ENCODE results near the gene CEACAM21. TPM values are rescaled to one million over a fixed set of nuclear protein-coding genes. Genes with fewer than 3 reads are reported as not detected.
A peak's percentile ranks its signal among the peaks of the same experiment; 100 is the strongest.

CEACAM21 gene
- total RNA-seq, 6 donors from 2014 or later: 2.3 to 22.4 (median 16.3) TPM

DNA sequence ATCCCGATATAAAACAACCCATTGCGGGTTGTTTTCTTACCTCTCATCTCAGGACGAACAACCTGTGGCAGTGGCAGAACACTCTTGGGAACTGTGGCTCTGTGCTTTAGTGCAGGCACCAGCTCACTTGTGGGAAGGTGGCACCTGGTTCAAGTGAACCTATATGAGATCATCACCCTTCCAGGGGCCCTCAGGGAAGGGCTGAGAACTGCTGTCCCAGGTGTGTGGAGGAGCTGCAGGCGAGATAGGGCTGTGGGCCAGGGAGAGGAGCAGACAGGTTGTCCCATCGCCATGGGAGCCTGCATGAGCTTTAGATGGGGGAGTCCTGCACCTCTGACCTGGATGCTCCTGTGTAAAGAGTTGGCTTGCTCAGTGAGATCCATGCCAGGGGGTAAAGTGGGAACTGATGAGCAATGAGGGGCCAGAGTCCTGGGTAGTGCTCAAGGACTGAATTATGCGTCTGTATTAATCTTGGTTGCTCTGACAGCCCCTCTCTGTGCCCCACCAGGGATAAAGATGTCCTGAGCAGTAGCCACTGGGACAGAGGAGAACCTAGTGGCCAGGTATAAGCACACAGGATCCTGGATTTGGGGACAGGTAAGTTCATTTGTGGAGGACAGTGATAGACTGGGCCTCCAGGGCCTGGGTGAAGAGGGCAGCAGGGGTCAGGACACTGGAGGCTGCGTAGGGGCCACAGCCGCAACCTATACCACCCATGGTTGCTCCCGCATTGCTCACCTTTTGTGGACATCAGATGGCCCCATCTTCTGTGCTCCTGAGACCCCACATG lies 42.2 kb downstream of the CEACAM21 start:
- WGBS, 2 donors: 86 to 87% methylated on average over 8 to 9 of the region's 9 CpGs
- ATAC-seq (ENCODE audit: low FRiP score in 2 of 2): no peak
- no peak for TF ChIP-seq POLR2AphosphoS5 (IDR thresholded peaks at IDR 0.05)
- TF ChIP-seq EP300 (IDR thresholded peaks at IDR 0.05): no peak
- TF ChIP-seq CTCF (IDR thresholded peaks at IDR 0.05): no peak
- TF ChIP-seq POLR2A (IDR thresholded peaks at IDR 0.05): no peak
- H3K4me3 ChIP-seq: no peak overlapping the region
- no peaks in the 10 kb centered on the region for H3K36me3 ChIP-seq
- DNase-seq: no peak
- peaks cover 0 to 4% (median 0%) of the 10 kb centered on the region in 4 donors for H3K4me1 ChIP-seq
- no peaks in the 10 kb centered on the region for H3K27me3 ChIP-seq
- no peak overlapping the region for H3K27ac ChIP-seq
- H3K9me3 ChIP-seq: no peaks in the 10 kb centered on the region

GRCh38 chr19:41619018-41619556 lies 43.1 kb downstream of the CEACAM21 start:
- DNase-seq (no peak), ATAC-seq (ENCODE audit: low FRiP score in 2 of 2) (peak in 1 of 2 donors; percentile 13)
- Histone ChIP-seq H3K4me1 (peaks cover 0 to 4% (median 0%) of the 10 kb centered on the region in 4 donors), H3K36me3 (no peaks in the 10 kb centered on the region), H3K9me3 (no peaks in the 10 kb centered on the region), H3K27ac (peak overlapping the region in 1 of 4 donors; percentile 40), H3K4me3 (no peak overlapping the region), H3K27me3 (no peaks in the 10 kb centered on the region)
- 39 to 58% methylated on average over 2 to 7 of the region's 7 CpGs for WGBS, 2 donors
- TF ChIP-seq EP300 (IDR thresholded peaks at IDR 0.05) (no peak), CTCF (IDR thresholded peaks at IDR 0.05) (no peak), POLR2AphosphoS5 (IDR thresholded peaks at IDR 0.05) (no peak), POLR2A (IDR thresholded peaks at IDR 0.05) (no peak)

DNA sequence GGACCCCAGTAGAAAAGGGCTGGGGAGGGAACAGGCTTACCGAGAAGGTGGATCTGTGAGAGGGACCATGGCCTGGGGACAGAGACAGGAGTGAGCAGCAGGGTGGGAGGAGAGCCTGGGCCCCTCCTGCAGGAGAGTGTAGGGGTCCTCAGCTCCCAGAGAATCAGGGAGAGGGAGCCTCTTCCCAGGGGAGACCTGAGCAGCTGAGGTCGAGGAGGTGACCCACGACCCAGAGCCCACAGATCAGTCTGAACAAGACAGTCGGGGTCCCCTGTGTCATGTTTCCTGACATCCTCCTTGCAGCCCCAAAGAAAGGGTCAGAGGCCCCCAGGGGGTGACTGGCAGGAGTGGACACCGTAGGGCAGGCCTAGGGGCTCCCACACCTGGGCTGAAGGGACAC lies 44.2 kb downstream of the CEACAM21 start:
- Histone ChIP-seq H3K36me3 (no peaks in the 10 kb centered on the region), H3K4me1 (peaks cover 0 to 4% (median 0%) of the 10 kb centered on the region in 4 donors), H3K4me3 (no peak overlapping the region), H3K9me3 (no peaks in the 10 kb centered on the region), H3K27me3 (no peaks in the 10 kb centered on the region), H3K27ac (peak overlapping the region in 2 of 4 donors; percentile 11 to 40)
- 59 to 66% methylated on average over 5 of the region's 5 CpGs for WGBS, 2 donors
- DNase-seq (no peak), ATAC-seq (ENCODE audit: low FRiP score in 2 of 2) (no peak)
- no peak for TF ChIP-seq EP300 (IDR thresholded peaks at IDR 0.05)
- TF ChIP-seq POLR2A (IDR thresholded peaks at IDR 0.05): no peak
- TF ChIP-seq CTCF (IDR thresholded peaks at IDR 0.05): no peak
- no peak for TF ChIP-seq POLR2AphosphoS5 (IDR thresholded peaks at IDR 0.05)

- DNase-seq (no peak), ATAC-seq (ENCODE audit: low FRiP score in 2 of 2) (peak in 1 of 2 donors; percentile 9)
- Histone ChIP-seq H3K27ac (peak overlapping the region; percentile 18 to 64 (median 58)), H3K36me3 (no peaks in the 10 kb centered on the region), H3K9me3 (no peaks in the 10 kb centered on the region), H3K4me3 (no peak overlapping the region), H3K27me3 (no peaks in the 10 kb centered on the region), H3K4me1 (peaks cover 0 to 4% (median under 1%) of the 10 kb centered on the region in 4 donors)
- no peak for TF ChIP-seq EP300 (IDR thresholded peaks at IDR 0.05)
- no peak for TF ChIP-seq CTCF (IDR thresholded peaks at IDR 0.05)
- TF ChIP-seq POLR2A (IDR thresholded peaks at IDR 0.05): no peak
- no peak for TF ChIP-seq POLR2AphosphoS5 (IDR thresholded peaks at IDR 0.05)
- WGBS, 2 donors: 42 to 64% methylated on average over 3 of the region's 4 CpGs
Observed at GRCh38 chr19:41621226-41621625, 45.3 kb downstream of the CEACAM21 start.
